T-helper 1 cell (primary cell): ENCODE measurements around the gene CCSER1.
"Not testable (repeated sequence)": the region's sequence is repeated elsewhere in the genome, so short reads cannot be mapped to it uniquely, and the experiment has no call there.

Experiments
- DNase-seq, 5 donors: peaks; one replicate each; pipeline ENCODE4 v3.0.0-alpha.2; 2012 to 2020

The CCSER1 gene

DNA sequence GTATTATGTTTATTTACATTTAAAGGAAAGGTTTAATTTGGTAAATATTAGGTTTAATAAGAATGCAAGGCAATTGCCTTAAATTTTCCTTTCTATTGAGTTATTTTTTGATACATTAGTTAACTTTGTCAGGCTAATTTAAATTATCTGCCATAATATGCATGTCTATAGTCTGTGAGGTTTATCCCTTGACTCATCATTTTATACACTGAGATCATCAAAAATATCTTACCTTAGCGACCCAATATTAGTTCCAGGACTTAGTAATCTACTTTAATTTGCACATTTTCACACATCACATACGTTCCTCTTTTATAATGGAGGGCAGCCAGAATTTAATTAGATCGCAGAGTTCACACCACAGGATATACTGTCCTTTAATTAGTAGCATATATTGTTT, 1177.1 kb downstream of the CCSER1 start:
- DNase-seq: no peak

GRCh38 chr4:91317434-91317833, 1190.2 kb downstream of the CCSER1 start:
- DNase-seq: no peak

- DNase-seq: no peak
Measured at GRCh38 chr4:91319556-91320268, 1192.5 kb downstream of the CCSER1 start.

- no peak for DNase-seq
Measured at GRCh38 chr4:91322961-91323360, 1195.8 kb downstream of the CCSER1 start.

- DNase-seq: no peak
Measured at GRCh38 chr4:91325495-91325894, 1198.3 kb downstream of the CCSER1 start.

DNA sequence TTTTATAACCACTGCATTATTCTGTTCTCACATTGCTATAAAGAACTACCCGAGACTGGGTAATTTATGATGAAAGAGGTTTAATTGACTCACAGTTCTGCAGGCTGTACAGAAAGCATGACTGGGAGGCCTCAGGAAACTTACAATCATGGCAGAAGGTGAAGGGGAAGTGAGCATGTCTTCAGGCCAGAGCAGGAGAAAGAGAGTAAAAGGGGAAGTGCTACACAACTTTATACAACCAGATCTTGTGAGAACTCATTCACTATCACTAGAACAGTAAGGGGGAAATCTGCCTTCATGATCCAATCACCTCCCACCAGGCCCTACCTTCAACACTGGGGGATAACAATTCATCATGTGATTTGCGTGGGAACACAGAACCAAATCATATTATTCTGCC, 1199.0 kb downstream of the CCSER1 start:
- not testable (repeated sequence) for DNase-seq

GRCh38 chr4:91330555-91331137, 1203.5 kb downstream of the CCSER1 start:
- DNase-seq: no peak

GRCh38 chr4:91340822-91341221, 1213.6 kb downstream of the CCSER1 start:
- no peak for DNase-seq

DNA sequence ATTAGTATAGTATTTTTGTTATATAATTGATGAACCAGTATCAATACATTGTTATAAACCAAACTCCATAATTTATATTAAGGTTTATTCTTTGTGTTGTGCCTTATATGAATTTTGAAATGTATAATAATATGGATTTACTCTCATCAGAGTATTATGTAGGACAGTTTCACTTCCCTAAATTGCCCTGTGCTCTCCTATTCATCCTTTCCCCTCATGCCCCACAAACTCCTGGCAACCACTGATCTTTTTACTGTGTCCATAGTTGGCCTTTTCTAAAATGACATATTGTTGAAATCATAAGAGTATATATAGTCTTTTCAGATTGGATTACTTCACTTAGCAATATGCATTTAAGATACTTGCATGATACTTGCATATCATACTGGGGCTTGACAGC, 1218.4 kb downstream of the CCSER1 start:
- no peak for DNase-seq

DNA sequence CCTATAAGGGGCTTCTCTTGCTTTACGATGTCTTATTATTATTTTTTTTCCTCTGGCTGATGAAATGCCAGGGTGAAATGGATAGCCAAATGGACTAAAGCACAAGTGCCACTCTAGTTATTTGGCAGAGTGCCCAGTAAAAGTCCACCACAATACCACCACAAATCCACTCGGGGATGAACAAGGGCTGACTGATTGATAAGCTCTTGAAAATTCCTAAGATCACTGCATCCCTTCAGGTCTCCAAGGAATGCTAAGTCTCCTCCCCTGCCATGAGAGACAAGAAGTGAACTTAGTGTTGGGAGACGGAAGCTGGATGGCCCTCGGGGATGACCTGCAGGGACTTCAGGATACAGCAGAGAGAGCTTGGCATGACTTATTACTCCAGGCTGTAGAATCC, 1229.3 kb downstream of the CCSER1 start:
- not testable (repeated sequence) for DNase-seq

DNA sequence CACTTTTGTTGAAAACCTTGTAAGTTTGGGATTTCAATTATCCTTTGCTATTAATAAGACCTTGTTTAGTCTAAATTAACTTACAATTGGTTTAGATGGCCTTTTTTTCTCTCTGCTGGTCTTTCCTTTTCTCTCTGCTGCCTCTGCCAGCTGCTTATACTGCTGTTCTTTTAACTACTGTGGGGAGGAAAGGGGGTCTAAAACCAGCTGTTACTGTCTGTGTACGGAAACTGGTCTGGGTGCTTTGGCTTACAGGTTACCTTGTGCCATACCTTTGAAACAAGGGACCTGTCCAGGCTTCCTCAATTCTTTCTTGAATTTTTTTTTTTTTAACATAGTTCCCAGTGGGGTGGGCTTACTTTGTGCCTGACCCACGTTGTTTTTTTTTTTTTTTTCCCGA, 1230.8 kb downstream of the CCSER1 start:
- not testable (repeated sequence) for DNase-seq

- not testable (repeated sequence) for DNase-seq
Measured at GRCh38 chr4:91358621-91359020, 1231.4 kb downstream of the CCSER1 start.

DNA sequence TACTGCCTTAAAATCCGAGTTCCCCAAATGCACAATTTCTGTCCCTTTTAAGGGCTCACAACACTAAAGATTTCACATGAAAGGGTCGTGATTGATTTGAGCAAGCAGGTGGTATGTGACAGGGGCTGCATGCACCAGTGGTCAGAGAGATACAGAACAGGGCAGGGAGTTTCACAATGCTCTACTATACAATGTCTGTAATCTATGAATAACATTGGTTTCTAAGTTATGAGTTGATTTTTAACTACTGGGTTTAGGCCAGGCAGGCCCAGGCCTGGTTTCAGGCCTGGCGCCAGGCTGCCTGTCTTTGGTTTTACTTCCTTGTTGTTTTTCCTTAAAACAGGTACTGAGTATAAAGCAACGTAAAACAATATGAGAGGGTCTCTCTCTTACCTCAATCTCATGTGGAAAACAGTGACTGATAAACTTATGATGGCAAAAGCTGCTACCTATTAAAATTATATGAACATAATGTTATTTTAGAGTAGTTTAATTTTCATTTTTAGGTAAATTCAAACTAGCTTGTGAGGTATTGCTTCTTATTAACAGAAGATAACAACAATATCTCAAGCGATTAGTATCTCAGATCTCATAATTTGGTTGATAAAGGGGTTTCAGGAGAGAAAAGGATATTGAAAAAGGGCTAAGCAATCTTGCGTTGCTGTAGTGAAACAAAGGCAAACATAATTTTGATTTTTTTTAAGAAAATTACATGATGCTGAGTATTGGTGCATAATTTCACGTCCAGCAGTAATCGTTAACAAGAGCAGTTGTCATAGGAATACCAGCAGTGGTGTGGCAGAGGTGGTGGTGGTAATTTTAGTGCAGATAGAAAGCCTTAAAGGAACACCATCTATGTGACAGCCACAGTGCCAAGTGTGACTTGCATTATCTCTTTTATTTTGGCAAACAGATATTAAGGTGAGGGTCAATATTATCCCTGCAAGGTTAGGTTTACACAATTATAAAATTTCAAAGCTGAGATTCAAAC, 1232.1 kb downstream of the CCSER1 start:
- DNase-seq: no peak

GRCh38 chr4:91362125-91362524, 1234.9 kb downstream of the CCSER1 start:
- DNase-seq: no peak

DNA sequence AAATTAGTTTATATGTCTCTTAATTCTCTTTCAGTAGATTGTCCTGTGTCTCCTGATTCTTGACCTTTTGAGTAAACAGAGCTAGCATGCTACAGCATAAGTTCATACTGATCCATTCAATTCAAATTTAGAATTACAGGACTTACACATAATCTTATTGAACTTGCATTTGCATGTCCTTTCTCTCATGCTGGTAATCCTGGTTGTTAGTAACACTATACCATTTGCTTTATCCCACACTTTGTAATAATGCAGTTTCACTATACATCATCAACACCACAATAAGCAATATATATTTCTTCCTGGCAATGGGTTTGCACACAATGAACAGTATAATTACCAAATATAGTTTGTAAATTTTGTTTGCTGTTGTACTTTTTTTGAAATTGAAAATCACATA, 1239.4 kb downstream of the CCSER1 start:
- DNase-seq: no peak

- DNase-seq: no peak
Measured at GRCh38 chr4:91369116-91369515, 1241.9 kb downstream of the CCSER1 start.

GRCh38 chr4:91373546-91373945, 1246.4 kb downstream of the CCSER1 start:
- DNase-seq: no peak

DNA sequence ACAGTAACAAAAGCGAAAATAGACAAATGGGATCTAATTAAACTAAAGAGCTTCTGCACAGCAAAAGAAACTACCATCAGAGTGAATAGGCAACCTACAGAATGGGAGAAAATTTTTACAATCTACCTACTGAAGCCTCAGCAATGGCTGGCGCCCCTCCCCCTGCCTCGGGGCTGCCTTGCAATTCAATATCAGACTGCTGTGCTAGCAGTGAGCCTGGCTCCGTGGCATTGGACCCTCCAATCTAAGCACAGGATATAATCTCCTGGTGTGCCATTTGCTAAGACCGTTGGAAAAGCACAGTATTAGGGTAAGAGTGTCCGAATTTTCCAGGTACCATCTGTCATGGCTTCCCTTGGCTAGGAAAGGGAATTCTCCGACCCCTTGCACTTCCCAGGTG, 1278.2 kb downstream of the CCSER1 start:
- DNase-seq: not testable (repeated sequence)

GRCh38 chr4:91422011-91422410, 1294.8 kb downstream of the CCSER1 start:
- no peak for DNase-seq

DNA sequence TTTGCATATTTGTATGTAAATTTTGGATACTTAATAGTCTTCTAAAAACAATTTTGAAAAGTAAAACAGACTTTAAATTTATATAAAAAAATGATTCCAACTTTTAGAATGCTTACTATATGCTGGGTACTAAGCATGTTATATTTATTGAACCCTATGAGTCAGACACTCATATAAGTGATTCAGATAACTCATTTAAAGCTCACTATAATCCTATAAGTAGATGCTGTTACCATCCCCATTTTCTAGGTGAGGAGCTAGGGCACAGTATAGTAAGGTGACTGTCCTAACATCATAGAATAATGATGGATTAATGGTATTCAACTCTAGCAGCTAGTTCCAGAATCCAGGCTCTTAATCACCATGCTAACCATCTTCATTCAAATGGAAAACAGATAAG, 1299.5 kb downstream of the CCSER1 start:
- no peak for DNase-seq

DNA sequence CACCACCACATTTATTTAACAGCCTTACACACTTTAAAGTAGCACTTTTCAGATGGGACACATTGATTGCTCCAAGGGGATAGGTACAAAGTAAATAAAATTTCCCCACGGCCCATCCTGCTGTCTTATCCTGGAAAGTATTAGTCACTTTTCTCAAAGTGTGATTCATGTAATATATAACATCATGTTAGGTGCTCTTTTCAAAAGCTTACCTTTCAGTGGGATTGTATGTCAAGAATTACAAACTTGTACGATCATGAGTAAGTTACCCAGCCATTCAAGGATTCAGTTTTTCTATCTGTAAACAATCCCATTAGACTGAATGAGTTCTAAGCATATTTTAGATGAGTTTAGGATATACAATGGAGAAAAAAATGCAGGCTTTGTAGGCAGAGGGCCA, 1300.0 kb downstream of the CCSER1 start:
- DNase-seq: no peak

- no peak for DNase-seq
Measured at GRCh38 chr4:91434631-91435030, 1307.4 kb downstream of the CCSER1 start.

DNA sequence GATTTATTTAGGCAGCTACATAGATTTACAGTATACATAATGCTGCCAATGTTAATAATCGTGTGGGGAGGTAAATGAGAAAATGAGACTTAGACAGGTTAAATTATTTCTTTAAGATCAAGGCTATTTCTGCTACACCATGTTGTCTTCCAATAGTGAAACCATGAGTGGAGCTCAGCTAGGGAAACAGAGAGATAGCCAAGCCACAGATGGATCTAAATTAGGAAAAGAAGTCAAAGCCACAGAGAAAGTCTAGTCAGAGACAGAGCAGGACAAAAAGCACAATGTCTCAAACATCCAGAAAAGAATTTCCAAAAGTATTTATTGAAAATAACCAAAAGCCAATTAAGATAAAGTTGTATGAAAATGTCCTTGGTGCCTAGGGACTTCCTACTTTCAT, 1309.4 kb downstream of the CCSER1 start:
- no peak for DNase-seq

DNA sequence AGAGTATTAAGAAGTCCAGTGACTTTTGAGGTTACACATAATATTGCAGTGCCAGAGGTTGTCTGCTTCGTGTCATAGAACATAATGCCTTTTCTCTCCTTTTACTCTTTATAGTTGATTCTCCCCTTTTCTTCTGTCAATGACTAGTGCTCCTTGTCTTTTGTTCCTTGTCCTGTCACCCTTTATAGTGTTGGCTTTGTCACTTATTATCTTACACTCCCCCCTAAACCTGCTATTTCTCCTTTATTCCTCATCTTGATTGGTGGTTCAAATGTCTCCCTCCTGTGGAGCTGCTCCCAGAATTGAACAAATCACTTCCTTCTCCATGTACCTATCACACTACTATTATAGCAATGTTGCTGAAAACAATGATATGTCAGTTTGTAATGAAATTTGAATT, 1320.0 kb downstream of the CCSER1 start:
- DNase-seq: no peak
